Breast epithelium (tissue), 3 donors: Measurements from ENCODE around the gene THADA.

ENCODE experiments used
- POLR2A ChIP-seq: fragments of 450-650 bp; IDR thresholded peaks from one replicate; pipeline ENCODE4 v1.6.1; 2016; ENCODE audit warnings: antibody characterized with exemption, mild to moderate bottlenecking, moderate library complexity
- POLR2AphosphoS5 ChIP-seq, 3 donors: sonication (generic); formaldehyde crosslinking; IDR thresholded peaks; one replicate each; pipeline ENCODE4 v1.6.1; 2017; ENCODE audit warnings: antibody characterized with exemption in 3 of 3
- TF ChIP-seq, protein P1 (sequence below), 3 donors: fragments of 450-650 bp; IDR thresholded peaks; one replicate each; pipeline ENCODE4 v1.5.1; 2016 to 2017; ENCODE audit warnings: antibody characterized with exemption in 3 of 3, mild to moderate bottlenecking in 3 of 3, moderate library complexity in 3 of 3

DNA sequence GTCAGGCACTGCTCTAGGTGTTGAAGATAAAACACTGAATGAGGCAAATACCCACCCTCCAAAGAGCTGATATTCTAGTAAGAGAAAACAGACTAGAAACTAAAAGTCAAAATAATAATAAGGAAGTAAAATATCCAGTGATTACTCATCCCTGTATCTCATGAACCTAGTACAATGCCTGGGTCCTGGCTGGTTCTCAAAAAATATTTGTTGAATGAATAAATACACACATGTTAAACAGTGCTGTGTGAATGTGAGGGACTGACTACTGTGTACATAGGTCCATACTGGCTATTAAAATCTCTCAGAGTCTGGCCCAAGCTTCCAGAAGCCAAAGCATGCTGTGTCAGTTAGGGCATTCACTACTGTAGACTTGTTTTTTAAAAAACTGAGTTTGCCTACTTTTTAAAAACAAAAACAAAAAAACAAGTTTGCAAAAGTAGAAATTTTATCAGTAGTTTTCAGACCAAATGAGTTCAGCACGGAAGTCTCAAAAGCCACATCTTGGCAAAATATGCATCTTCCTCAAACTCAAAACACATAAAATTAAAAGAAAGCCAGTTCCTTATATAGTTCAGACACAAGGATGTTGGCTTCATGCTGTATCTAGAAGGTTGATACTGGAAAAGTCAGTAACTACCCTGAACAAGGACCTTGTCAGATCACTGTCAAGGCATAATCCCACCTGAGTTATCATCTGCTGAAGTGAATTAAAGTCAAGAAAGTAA lies 136.2 kb downstream of the THADA start:
- TF ChIP-seq, protein P1, sequence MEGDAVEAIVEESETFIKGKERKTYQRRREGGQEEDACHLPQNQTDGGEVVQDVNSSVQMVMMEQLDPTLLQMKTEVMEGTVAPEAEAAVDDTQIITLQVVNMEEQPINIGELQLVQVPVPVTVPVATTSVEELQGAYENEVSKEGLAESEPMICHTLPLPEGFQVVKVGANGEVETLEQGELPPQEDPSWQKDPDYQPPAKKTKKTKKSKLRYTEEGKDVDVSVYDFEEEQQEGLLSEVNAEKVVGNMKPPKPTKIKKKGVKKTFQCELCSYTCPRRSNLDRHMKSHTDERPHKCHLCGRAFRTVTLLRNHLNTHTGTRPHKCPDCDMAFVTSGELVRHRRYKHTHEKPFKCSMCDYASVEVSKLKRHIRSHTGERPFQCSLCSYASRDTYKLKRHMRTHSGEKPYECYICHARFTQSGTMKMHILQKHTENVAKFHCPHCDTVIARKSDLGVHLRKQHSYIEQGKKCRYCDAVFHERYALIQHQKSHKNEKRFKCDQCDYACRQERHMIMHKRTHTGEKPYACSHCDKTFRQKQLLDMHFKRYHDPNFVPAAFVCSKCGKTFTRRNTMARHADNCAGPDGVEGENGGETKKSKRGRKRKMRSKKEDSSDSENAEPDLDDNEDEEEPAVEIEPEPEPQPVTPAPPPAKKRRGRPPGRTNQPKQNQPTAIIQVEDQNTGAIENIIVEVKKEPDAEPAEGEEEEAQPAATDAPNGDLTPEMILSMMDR (IDR thresholded peaks at IDR 0.05) = no peak
- TF ChIP-seq POLR2A (no peak), POLR2AphosphoS5 (IDR thresholded peaks at IDR 0.05) (no peak)
